ENCODE data around the gene SS18.

The SS18 gene

DNA sequence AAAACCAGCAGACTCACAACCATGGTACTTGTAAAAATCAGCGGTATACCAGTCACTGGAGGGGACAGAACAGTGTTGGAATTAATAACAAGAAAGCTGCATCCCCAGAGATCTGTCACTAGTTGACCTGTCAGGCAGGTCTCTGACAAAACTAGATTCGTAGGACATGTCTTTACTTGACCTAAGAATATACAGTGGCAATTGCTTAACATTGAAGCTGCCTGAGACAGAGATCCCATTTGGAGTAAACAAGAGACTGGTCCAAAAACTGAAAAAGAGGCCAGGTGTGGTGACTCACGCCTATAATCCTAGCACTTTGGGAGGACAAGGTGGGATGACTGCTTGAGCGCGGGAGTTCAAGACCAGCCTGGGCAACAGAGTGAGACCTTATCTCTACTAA, 7.2 kb upstream of the SS18 start:
- TF ChIP-seq POLR2AphosphoS5 (IDR thresholded peaks at IDR 0.05; ENCODE audit: low read depth, low read length) (no peak), SIN3A (IDR thresholded peaks at IDR 0.05; ENCODE audit: borderline replicate concordance, insufficient read depth, low read length) (no peak), FOXP2 (optimal IDR thresholded peaks at IDR 0.05; ENCODE audit: borderline replicate concordance, extremely low read depth, extremely low read length, insufficient read depth) (no peak), TAF1 (IDR thresholded peaks at IDR 0.05; ENCODE audit: borderline replicate concordance, insufficient read depth, low read length) (no peak)
- TF ChIP-seq, protein P1, sequence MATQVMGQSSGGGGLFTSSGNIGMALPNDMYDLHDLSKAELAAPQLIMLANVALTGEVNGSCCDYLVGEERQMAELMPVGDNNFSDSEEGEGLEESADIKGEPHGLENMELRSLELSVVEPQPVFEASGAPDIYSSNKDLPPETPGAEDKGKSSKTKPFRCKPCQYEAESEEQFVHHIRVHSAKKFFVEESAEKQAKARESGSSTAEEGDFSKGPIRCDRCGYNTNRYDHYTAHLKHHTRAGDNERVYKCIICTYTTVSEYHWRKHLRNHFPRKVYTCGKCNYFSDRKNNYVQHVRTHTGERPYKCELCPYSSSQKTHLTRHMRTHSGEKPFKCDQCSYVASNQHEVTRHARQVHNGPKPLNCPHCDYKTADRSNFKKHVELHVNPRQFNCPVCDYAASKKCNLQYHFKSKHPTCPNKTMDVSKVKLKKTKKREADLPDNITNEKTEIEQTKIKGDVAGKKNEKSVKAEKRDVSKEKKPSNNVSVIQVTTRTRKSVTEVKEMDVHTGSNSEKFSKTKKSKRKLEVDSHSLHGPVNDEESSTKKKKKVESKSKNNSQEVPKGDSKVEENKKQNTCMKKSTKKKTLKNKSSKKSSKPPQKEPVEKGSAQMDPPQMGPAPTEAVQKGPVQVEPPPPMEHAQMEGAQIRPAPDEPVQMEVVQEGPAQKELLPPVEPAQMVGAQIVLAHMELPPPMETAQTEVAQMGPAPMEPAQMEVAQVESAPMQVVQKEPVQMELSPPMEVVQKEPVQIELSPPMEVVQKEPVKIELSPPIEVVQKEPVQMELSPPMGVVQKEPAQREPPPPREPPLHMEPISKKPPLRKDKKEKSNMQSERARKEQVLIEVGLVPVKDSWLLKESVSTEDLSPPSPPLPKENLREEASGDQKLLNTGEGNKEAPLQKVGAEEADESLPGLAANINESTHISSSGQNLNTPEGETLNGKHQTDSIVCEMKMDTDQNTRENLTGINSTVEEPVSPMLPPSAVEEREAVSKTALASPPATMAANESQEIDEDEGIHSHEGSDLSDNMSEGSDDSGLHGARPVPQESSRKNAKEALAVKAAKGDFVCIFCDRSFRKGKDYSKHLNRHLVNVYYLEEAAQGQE (IDR thresholded peaks at IDR 0.05; ENCODE audit: insufficient read depth in 1 of 2, low read depth in 2 of 2, low read length in 2 of 2): no peak

DNA sequence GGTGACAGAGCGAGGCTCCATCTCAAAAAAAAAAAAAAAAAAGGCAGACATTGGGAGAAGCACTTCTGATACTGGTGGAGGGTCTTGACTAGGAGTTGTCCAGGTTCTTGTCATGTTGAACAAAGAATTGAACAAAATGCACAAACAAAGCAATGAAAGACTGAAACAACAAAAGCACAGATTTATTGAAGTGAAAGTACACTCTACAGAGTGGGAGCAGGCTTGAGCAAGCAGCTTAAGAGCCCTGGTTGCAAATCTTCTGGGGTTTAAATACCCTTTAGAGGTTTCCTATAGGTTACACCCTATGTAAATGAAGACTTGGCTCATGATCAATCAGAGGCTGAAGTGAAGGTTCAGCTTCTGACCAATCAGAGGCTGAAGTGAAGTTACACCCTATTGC, 6.4 kb upstream of the SS18 start:
- TF ChIP-seq POLR2AphosphoS5 (IDR thresholded peaks at IDR 0.05; ENCODE audit: low read depth, low read length): no peak
- no peak for TF ChIP-seq SIN3A (IDR thresholded peaks at IDR 0.05; ENCODE audit: borderline replicate concordance, insufficient read depth, low read length)
- TF ChIP-seq, protein P1 (IDR thresholded peaks at IDR 0.05; ENCODE audit: insufficient read depth in 1 of 2, low read depth in 2 of 2, low read length in 2 of 2): no peak
- TF ChIP-seq FOXP2 (optimal IDR thresholded peaks at IDR 0.05; ENCODE audit: borderline replicate concordance, extremely low read depth, extremely low read length, insufficient read depth): no peak
- no peak for TF ChIP-seq TAF1 (IDR thresholded peaks at IDR 0.05; ENCODE audit: borderline replicate concordance, insufficient read depth, low read length)

DNA sequence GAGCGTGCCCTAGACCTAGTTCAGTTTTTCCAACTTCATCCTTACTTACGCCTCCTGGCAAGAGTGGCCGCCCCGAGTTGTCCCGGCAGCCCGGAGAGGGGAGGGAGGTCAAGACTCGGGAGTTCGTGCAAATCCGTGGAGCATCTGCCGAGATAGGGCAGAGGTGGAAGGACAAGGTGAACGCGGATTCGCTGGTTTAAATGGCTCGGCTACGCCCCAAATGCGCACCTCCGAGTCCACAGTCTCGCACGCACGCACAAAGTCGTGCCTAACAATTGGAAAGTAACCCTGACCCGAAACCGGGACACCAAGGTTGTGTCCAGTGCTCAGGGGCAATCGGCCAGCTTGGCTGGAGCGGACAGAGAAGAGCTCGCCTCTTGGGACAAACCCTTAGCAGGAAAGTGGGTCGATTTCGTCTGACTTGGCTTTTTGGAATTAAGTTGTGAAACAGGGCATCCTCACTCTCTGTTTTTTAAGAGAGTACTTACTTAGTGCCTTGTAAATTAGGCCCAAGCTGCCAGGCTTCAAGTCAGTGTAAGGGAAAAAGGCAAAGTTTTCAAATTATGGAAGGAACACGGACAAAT, 726 bp upstream of the SS18 start:
- TF ChIP-seq, protein P1 (IDR thresholded peaks at IDR 0.05; ENCODE audit: insufficient read depth in 1 of 2, low read depth in 2 of 2, low read length in 2 of 2): no peak
- no peak for TF ChIP-seq FOXP2 (optimal IDR thresholded peaks at IDR 0.05; ENCODE audit: borderline replicate concordance, extremely low read depth, extremely low read length, insufficient read depth)
- TF ChIP-seq POLR2AphosphoS5 (IDR thresholded peaks at IDR 0.05; ENCODE audit: low read depth, low read length): no peak; the same call in 1 of the 2 replicates
- no peak; the same call in 1 of the 2 replicates for TF ChIP-seq SIN3A (IDR thresholded peaks at IDR 0.05; ENCODE audit: borderline replicate concordance, insufficient read depth, low read length)

DNA sequence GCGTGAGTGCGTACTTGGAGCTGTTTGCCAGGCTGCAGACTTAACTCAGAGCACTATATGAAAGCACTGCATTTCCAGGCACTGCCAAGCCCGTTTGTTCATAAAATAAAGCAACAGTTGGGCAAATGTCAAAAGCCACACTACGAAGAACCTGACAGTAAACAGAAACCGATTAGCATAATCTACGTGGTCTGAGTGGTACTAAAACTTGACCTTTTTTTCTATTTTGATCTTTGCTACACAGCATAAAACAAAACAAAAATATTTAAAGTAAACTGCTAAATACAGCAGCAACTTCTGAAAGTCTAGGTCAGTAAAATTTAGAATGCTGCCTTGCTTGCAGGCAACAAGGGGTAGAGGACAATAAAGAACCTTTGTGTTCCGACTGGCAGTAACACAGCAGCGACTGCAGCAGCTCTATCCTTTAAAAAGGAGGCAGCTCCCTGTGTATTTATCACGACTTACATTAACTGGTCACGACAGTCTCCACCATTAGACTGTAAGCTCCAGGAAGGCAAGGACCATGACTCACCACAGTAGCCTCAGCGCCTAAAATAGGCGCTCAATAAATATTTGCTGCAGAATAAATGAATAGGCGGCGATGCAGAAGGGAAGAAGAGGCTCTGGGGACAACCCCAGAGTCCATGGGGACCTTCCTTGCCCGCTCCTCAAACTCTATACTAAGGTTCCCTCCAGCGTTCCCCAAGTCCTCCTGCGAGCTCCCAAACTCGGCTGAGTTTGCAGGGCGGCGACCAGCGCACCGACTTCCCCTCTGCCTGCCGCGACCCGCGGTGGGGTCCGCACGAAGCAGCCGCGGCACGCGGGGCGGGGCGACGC, 902 bp downstream of the SS18 start:
- no peak for TF ChIP-seq FOXP2 (optimal IDR thresholded peaks at IDR 0.05; ENCODE audit: borderline replicate concordance, extremely low read depth, extremely low read length, insufficient read depth)
- 0 out of 2 replicates have a peak, but pooled peaks have one; percentile 20 for TF ChIP-seq SIN3A (IDR thresholded peaks at IDR 0.05; ENCODE audit: borderline replicate concordance, insufficient read depth, low read length)
- no peak for TF ChIP-seq TAF1 (IDR thresholded peaks at IDR 0.05; ENCODE audit: borderline replicate concordance, insufficient read depth, low read length)

DNA sequence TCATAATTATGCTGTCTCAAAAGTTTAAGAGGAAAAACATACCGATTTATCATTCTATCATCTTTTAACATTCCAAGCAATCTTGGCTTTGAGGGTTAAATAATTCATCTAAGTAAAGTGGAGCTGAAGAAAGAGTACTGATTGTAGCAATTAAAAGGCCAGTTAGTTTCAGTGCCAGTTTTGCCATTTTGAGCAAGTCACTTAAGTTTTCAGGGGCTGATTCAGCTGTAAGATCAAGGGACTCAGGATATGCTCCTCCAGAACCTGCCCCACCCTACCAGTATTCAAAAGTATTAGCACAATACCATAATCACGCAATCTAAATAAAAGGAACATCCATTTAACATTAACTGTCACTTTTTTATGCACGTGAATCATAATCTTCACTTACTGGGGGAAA, 1.9 kb downstream of the SS18 start:
- TF ChIP-seq SIN3A (IDR thresholded peaks at IDR 0.05; ENCODE audit: borderline replicate concordance, insufficient read depth, low read length) (no peak), FOXP2 (optimal IDR thresholded peaks at IDR 0.05; ENCODE audit: borderline replicate concordance, extremely low read depth, extremely low read length, insufficient read depth) (no peak), POLR2AphosphoS5 (IDR thresholded peaks at IDR 0.05; ENCODE audit: low read depth, low read length) (no peak), TAF1 (IDR thresholded peaks at IDR 0.05; ENCODE audit: borderline replicate concordance, insufficient read depth, low read length) (no peak)
- TF ChIP-seq, protein P1 (IDR thresholded peaks at IDR 0.05; ENCODE audit: insufficient read depth in 1 of 2, low read depth in 2 of 2, low read length in 2 of 2): no peak
